DMS153 treated with DMSO at 0.1 percent for 48 hours (cell line): ENCODE results near the gene SERPINF2.
"Not testable (repeated sequence)": the region's sequence is repeated elsewhere in the genome, so short reads cannot be mapped to it uniquely, and the experiment has no call there.

Experiments
- DNase-seq: peaks from one replicate; lab custom pipeline; 2025; ENCODE audit not compliant: unreplicated experiment; lab: John Stamatoyannopoulos, UW

The SERPINF2 gene

DNA sequence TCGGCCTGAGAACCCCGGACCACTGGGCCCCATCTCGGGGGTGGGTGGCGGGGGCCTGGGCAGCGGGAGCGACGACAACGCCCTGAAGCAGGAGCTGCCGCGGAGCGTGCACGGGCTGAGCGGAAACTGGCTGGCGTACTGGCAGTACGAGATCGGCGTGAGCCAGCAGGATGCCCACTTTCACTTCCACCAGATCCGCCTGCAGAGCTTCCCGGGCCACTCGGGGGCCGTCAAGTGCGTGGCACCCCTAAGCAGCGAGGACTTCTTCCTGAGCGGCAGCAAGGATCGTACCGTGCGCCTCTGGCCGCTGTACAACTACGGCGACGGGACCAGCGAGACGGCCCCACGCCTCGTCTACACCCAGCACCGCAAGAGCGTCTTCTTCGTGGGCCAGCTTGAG, 8.9 kb upstream of the SERPINF2 start:
- DNase-seq = no peak

GRCh38 chr17:1735418-1735817, 7.3 kb upstream of the SERPINF2 start:
- DNase-seq = no peak

DNA sequence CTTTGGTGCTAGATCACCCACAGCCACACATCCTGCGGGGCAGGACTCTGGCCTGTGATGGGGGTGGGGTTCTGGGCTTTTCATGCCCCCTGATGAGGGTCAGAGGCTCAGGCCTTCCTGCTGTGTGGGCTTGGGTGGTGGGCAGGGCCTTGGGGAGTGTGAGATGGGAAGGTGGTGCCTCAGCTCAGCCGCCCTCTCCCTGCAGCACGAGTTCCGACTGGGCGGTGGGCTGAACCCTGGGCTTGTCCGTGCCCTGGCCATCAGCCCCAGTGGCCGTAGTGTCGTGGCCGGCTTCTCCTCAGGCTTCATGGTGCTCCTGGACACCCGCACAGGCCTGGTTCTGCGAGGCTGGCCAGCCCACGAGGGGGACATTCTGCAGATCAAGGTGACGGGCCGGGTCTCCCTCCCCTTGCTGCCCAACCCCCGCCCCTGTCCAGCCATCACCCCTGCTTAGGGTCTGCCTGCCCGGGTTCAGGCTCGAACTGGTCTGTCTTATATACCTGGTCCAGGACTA, 6.8 kb upstream of the SERPINF2 start:
- no peak for DNase-seq

- no peak for DNase-seq
Measured at GRCh38 chr17:1736348-1737281, 6.1 kb upstream of the SERPINF2 start.

DNA sequence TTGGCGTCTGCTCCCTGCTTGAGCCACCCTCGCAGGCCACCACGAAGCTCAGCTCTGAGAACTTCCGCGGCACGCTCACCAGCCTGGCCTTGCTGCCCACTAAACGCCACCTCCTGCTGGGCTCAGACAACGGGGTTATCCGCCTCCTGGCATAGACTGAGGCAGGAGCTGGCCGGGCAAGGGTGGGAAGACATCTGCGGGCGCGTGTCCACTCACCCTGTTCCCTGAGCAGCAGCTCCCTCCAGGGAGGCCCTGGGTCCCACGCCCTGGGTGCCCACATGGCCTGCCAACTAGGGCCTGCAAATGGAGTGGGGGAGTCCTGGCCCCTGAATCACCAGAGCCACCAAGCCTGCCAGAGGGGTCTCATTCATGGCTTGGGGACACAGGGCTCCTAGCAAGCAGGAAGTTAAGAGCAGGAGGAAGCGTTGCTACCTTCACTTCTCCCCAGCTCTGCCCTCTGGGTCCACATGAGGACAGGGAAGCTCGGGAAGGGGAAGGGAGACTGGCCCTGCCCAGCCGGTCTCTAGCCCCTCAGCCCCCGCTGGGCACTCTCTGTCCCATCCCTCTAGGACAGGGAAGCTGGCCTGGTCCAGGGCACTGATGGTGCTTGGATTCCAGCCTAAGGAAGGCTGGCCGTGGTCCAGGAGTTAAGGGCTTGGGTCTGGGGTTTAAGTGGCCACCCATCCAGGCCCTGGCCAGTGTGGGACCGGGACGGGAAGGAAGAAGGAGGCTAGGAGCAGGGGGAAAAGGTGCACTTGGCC, 5.0 kb upstream of the SERPINF2 start:
- no peak for DNase-seq

GRCh38 chr17:1741899-1742298, 772 bp upstream of the SERPINF2 start:
- not testable (repeated sequence) for DNase-seq

- no peak for DNase-seq
Measured at GRCh38 chr17:1743088-1743439, 393 bp downstream of the SERPINF2 start.

- DNase-seq = no peak
Measured at GRCh38 chr17:1744551-1745512, 2.2 kb downstream of the SERPINF2 start.

DNA sequence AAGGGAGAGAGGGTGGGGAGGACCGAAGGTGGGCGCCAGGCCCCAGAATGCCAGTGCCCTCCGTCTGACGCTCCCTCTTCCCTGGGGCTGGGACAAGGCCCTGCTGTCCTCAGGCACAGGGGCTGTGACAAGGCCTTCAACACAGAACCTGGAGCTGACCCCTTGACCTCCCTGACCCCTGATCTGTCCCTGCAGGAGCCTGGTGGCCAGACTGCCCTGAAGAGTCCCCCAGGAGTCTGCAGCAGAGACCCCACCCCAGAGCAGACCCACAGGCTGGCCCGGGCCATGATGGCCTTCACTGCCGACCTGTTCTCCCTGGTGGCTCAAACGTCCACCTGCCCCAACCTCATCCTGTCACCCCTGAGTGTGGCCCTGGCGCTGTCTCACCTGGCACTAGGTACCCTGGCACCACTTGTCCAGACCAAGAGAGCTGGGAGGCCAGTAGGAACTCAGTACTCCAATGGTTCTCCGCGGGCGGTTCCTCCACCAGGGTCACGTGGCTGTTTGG, 2.9 kb downstream of the SERPINF2 start:
- DNase-seq = no peak

GRCh38 chr17:1746975-1747543, 4.4 kb downstream of the SERPINF2 start:
- DNase-seq = no peak

DNA sequence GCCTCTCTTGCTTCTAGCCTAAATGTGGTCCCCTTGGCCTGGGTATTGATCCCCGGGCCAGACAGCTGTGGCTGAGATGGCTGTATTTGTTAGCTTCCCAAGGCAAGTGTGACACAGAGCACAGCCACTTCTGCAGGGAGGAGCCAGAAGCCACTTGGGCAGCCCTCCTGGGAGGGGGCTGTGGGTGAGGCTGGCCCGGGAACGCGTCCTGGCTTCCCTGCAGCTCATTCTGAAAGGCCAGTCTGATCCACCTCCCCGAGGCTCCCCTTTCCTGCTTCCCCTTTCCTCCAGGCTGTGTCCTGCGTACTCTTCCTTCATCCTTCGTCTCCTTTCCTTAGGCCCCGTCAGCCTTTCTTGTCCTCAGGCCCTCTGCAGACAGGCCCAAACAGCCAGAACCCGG, 8.0 kb downstream of the SERPINF2 start:
- DNase-seq = no peak

DNA sequence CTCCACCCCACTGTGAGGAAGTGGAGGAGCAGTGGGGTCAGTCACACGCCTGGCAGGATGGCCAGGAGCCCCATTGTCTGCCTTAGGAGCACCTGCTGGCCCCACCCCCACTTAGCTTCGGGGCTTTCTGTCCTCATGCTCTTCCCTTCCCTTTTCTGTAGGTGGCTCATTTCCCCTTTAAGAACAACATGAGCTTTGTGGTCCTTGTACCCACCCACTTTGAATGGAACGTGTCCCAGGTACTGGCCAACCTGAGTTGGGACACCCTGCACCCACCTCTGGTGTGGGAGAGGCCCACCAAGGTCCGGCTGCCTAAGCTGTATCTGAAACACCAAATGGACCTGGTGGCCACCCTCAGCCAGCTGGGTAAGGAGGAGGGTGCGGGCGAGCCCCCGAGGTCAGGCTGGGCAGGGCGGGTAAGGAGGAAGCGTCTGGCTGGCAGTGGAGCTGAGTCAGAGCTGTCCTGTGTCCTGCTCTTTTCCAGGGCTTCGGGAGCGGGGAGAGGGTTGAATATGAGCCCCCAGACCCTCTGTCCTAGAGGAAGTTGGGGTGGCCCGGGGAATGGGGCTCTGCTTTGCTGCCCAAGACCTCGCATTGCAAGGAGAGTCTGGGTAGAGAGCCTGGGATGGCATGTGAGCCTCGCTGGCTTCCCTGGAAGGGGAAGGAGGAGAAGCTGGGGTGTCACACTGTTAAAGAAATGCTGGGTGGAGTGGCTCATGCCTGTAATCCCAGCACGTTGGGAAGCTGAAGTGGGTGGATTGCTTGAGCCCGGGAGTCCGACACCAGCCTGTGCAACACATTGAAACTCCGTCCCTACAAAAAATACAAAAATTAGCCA, 10.0 kb downstream of the SERPINF2 start:
- peak; percentile 25 for DNase-seq

DNA sequence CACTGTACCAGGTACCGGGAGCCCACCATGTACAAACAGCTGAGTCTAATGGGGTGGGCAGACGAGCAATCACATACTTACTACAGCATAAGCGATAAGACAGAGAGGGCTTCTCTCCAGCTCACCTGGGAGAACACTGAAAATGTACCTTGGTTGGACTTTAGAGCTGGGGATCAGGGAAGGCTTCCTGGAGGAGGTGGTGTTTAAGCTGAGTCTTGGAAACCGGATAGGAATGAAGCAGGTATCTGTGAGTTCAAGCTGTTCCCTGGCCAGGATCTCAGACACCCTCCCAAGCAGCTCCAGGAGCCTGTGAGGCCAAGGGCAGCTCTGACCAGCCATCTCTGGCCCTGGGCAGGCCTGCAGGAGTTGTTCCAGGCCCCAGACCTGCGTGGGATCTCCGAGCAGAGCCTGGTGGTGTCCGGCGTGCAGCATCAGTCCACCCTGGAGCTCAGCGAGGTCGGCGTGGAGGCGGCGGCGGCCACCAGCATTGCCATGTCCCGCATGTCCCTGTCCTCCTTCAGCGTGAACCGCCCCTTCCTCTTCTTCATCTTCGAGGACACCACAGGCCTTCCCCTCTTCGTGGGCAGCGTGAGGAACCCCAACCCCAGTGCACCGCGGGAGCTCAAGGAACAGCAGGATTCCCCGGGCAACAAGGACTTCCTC, 11.2 kb downstream of the SERPINF2 start:
- no peak for DNase-seq

- DNase-seq = no peak
Measured at GRCh38 chr17:1754430-1755112, 11.9 kb downstream of the SERPINF2 start.

GRCh38 chr17:1755252-1755826, 12.7 kb downstream of the SERPINF2 start:
- DNase-seq = no peak

- no peak for DNase-seq
Measured at GRCh38 chr17:1755827-1756262, 13.2 kb downstream of the SERPINF2 start.

- DNase-seq = no peak
Measured at GRCh38 chr17:1758807-1759206, 16.1 kb downstream of the SERPINF2 start.

GRCh38 chr17:1759529-1759928, 16.9 kb downstream of the SERPINF2 start:
- DNase-seq = no peak
